ENCODE measurements around the gene GPR55. TPM values are rescaled to one million over a fixed set of nuclear protein-coding genes. Genes with fewer than 3 reads are reported as not detected.
A peak's percentile ranks its signal among the peaks of the same experiment; 100 is the strongest.
"Not testable (repeated sequence)": the region's sequence is repeated elsewhere in the genome, so short reads cannot be mapped to it uniquely, and the experiment has no call there.

The GPR55 gene
- total and polyA plus RNA-seq, 8 donors, result 0.13 to 0.37 (median 0.19) TPM; not detected in 5

GRCh38 chr2:230968921-230969658 lies 44.0 kb upstream of the GPR55 start:
- Histone ChIP-seq H3K4me3 (peak overlapping the region in 3 of 4 donors; percentile 11 to 30 (median 26)), H3K36me3 (no peaks in the 10 kb centered on the region), H3K27ac (peak overlapping the region in 1 of 5 donors; percentile 36), H3K9me3 (no peaks in the 10 kb centered on the region), H3K27me3 (peaks cover 0 to 7% (median 0%) of the 10 kb centered on the region in 3 donors), H3K4me1 (no peaks in the 10 kb centered on the region)
- no peak for DNase-seq
- 73 to 80% (median 76%) methylated on average over 16 of the region's 16 CpGs for WGBS, 5 donors
- intact Hi-C loops (cut with DNase I; ENCODE audit: low total_unique reads), result no loop called here
- no peak for TF ChIP-seq POLR2A (IDR thresholded peaks at IDR 0.05)
- TF ChIP-seq CTCF (IDR thresholded peaks at IDR 0.05), result no peak
- TF ChIP-seq POLR2AphosphoS5 (IDR thresholded peaks at IDR 0.05), result no peak
- TF ChIP-seq EP300 (IDR thresholded peaks at IDR 0.05), result no peak

GRCh38 chr2:230968314-230968713 lies 43.3 kb upstream of the GPR55 start:
- intact Hi-C loops (cut with DNase I; ENCODE audit: low total_unique reads); H3K27ac ChIP-seq; H3K9me3 ChIP-seq; H3K36me3 ChIP-seq; H3K4me1 ChIP-seq; DNase-seq; H3K4me3 ChIP-seq: not testable (repeated sequence)
- peaks cover 0 to 10% (median 0%) of the 10 kb centered on the region in 3 donors for H3K27me3 ChIP-seq
- 79 to 91% (median 87%) methylated on average over 6 of the region's 6 CpGs for WGBS, 5 donors

- Histone ChIP-seq H3K27me3 (peaks cover 0 to 20% (median 0%) of the 10 kb centered on the region in 3 donors), H3K27ac (no peak overlapping the region), H3K36me3 (no peaks in the 10 kb centered on the region), H3K4me1 (no peaks in the 10 kb centered on the region), H3K4me3 (no peak overlapping the region), H3K9me3 (no peaks in the 10 kb centered on the region)
- 76 to 91% (median 83%) methylated on average over 3 of the region's 3 CpGs for WGBS, 5 donors
- TF ChIP-seq POLR2AphosphoS5 (IDR thresholded peaks at IDR 0.05) (no peak), CTCF (IDR thresholded peaks at IDR 0.05) (no peak), EP300 (IDR thresholded peaks at IDR 0.05) (no peak), POLR2A (IDR thresholded peaks at IDR 0.05) (no peak)
- intact Hi-C loops (cut with DNase I; ENCODE audit: low total_unique reads), result no loop called here
- no peak for DNase-seq
Measured at GRCh38 chr2:230967113-230967512, 42.1 kb upstream of the GPR55 start.

GRCh38 chr2:230964136-230964730 lies 39.2 kb upstream of the GPR55 start:
- H3K9me3 ChIP-seq, result no peaks in the 10 kb centered on the region

More at GRCh38 chr2:230964136-230964730, 39.2 kb upstream of the GPR55 start:
- WGBS, 5 donors, result 93 to 98% (median 96%) methylated on average over 24 to 36 of the region's 36 CpGs
- no peaks in the 10 kb centered on the region for H3K36me3 ChIP-seq
- no peak for DNase-seq
- intact Hi-C loops (cut with DNase I; ENCODE audit: low total_unique reads), result no loop called here
- TF ChIP-seq POLR2AphosphoS5 (IDR thresholded peaks at IDR 0.05), result no peak
- TF ChIP-seq CTCF (IDR thresholded peaks at IDR 0.05), result no peak
- peaks cover 0 to 31% (median 1%) of the 10 kb centered on the region in 3 donors for H3K27me3 ChIP-seq
- no peak overlapping the region for H3K27ac ChIP-seq
- H3K4me3 ChIP-seq, result no peak overlapping the region
- no peaks in the 10 kb centered on the region for H3K4me1 ChIP-seq

Measured in stomach (tissue), 9 donors.